ENCODE measurements around the gene VPS35L. TPM values are rescaled to one million over a fixed set of nuclear protein-coding genes. Genes with fewer than 3 reads are reported as not detected.

The VPS35L gene
- total RNA-seq, 2 experiments from 2014 or later: 25.8 to 28.3 TPM

DNA sequence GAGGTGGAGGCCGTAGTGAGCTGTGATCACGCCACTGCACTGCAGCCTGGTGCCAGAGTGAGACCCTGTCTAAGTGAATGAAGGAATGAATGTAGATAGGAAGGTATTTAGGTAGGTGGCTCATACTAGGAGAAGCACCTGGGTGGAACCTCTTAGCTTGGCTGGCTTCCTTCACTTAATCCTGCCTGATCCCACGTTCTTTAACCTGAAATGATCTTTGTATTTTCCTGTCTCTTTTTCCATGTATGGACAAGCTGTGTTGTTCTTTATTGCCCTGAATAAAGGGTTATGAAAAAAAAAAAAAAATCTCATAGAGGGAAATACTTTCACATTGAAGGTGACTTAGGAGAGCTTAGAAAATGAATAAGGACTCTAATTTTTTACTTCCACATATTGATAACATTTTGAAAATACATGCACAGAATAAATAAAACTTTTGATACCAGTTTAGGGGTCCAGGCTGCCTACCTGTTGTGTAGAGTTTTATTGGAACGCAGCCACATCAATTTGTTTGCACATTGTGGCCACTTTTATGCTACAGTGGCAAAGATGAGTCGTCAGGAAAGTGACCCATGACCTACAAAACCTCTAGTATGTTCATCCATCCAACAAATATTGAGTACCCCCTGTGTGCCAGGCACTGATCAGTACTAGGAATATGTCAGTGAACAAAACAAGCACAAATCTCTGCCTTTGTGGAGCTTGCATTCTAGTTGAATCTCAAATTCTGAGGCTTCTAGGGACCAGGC is 44.6 kb downstream of the VPS35L start:
- intact Hi-C loops (cut with DNase I, micrococcal nuclease): no loop called here
- ATAC-seq (ENCODE audit: poor library complexity) (no peak), DNase-seq (no peak)
- H3K9me3 ChIP-seq (ENCODE audit: control insufficient read depth in 1 of 2, insufficient read depth in 1 of 2, low read length in 2 of 2): no peaks in the 10 kb centered on the region
- peaks cover 20% of the 10 kb centered on the region for H3K36me3 ChIP-seq (ENCODE audit: insufficient read depth, low read length)
- H3K4me1 Mint-ChIP-seq (ENCODE audit: low read depth): no peaks in the 10 kb centered on the region
- H3K27ac Mint-ChIP-seq: no peak overlapping the region
- H3K9me3 Mint-ChIP-seq: no peaks in the 10 kb centered on the region
- CTCF ChIA-PET: interaction anchor here (1.6 to 5.2 kb wide), 3 partner anchors 16 to 287 kb away, joined by 7 to 28 read pairs (median 15); partner anchors contain the start of gene GPRC5B
- TF ChIP-seq, protein P1, sequence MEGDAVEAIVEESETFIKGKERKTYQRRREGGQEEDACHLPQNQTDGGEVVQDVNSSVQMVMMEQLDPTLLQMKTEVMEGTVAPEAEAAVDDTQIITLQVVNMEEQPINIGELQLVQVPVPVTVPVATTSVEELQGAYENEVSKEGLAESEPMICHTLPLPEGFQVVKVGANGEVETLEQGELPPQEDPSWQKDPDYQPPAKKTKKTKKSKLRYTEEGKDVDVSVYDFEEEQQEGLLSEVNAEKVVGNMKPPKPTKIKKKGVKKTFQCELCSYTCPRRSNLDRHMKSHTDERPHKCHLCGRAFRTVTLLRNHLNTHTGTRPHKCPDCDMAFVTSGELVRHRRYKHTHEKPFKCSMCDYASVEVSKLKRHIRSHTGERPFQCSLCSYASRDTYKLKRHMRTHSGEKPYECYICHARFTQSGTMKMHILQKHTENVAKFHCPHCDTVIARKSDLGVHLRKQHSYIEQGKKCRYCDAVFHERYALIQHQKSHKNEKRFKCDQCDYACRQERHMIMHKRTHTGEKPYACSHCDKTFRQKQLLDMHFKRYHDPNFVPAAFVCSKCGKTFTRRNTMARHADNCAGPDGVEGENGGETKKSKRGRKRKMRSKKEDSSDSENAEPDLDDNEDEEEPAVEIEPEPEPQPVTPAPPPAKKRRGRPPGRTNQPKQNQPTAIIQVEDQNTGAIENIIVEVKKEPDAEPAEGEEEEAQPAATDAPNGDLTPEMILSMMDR (IDR thresholded peaks at IDR 0.05): no peak
- no peak overlapping the region for H3K4me3 ChIP-seq (ENCODE audit: low read length)
- no peak overlapping the region for H3K4me3 Mint-ChIP-seq
- POLR2A ChIA-PET: no interaction called here
- no peaks in the 10 kb centered on the region for H3K27me3 ChIP-seq (ENCODE audit: control insufficient read depth in 1 of 2, insufficient read depth in 2 of 2, low read length in 2 of 2)
- no peak overlapping the region for H3K27ac ChIP-seq (ENCODE audit: low read depth in 1 of 2, low read length in 2 of 2)
- H3K27me3 Mint-ChIP-seq: no peaks in the 10 kb centered on the region
- no peaks in the 10 kb centered on the region for H3K4me1 ChIP-seq (ENCODE audit: insufficient read depth, low read length)
- peaks cover 71% of the 10 kb centered on the region for H3K36me3 Mint-ChIP-seq (ENCODE audit: low read depth)

DNA sequence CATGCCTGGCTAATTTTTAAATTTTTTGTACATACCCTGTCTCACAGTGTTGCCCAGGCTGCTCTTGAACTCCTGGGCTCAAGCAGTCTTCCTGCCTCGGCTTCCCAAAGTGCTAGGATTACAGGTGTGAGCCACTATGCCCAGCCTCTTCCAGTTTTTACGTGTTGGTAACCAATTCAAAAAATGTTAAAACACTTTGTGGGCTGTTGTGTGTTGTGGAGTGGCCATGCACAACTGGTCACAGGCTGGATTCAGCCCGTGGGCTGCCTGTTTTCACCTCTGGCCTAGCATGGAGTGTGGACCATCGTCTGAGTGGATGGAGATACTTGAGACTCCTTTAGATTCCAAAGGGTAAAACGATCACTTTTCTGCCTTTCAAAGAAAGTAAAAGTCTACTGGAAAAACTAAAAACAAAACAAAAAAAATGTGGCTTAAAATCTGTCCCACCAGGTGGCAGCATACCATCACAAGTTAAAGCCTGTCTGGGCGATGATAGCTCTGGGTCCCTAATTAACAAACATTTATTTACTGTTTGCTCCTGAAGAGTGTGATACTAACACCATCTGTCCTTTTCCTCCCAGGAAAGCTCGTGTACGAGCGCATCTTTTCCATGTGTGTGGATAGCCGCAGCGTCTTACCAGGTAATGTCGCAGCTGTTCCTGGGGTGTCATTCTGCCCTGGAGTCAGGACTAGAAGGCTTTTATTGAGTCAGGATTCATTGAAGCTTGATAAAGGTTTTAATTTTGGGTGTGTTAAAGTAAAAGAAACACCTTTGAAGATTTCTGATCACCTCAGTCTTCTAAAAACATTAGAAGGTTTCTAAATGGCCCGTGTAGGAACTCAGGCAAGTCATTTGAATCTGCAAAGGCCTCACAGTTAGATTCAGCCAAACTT is 45.8 kb downstream of the VPS35L start:
- H3K27me3 Mint-ChIP-seq: no peaks in the 10 kb centered on the region
- CTCF ChIA-PET: interaction anchor here (0.6 to 3.6 kb wide), 5 partner anchors 18 to 290 kb away, joined by 3 to 28 read pairs (median 5); partner anchors contain the start of genes GPRC5B and VPS35L
- TF ChIP-seq, protein P1 (IDR thresholded peaks at IDR 0.05): peak; percentile 80
- Histone ChIP-seq H3K4me1 (ENCODE audit: insufficient read depth, low read length) (no peaks in the 10 kb centered on the region), H3K27ac (ENCODE audit: low read depth in 1 of 2, low read length in 2 of 2) (no peak overlapping the region), H3K36me3 (ENCODE audit: insufficient read depth, low read length) (peaks cover 28% of the 10 kb centered on the region), H3K4me3 (ENCODE audit: low read length) (no peak overlapping the region), H3K9me3 (ENCODE audit: control insufficient read depth in 1 of 2, insufficient read depth in 1 of 2, low read length in 2 of 2) (no peaks in the 10 kb centered on the region), H3K27me3 (ENCODE audit: control insufficient read depth in 1 of 2, insufficient read depth in 2 of 2, low read length in 2 of 2) (no peaks in the 10 kb centered on the region)
- POLR2A ChIA-PET: interaction anchor here (0.7 to 0.9 kb wide), 4 partner anchors 8 to 784 kb away, joined by 3 to 5 read pairs (median 3); partner anchors contain the start of gene GPRC5B
- DNase-seq (peak in 13 of 14 experiments; percentile 1 to 72 (median 18)), ATAC-seq (ENCODE audit: poor library complexity) (no peak)
- peaks cover 71% of the 10 kb centered on the region for H3K36me3 Mint-ChIP-seq (ENCODE audit: low read depth)
- peaks cover 4% of the 10 kb centered on the region for H3K9me3 Mint-ChIP-seq
- H3K4me3 Mint-ChIP-seq: no peak overlapping the region
- no peaks in the 10 kb centered on the region for H3K4me1 Mint-ChIP-seq (ENCODE audit: low read depth)
- H3K27ac Mint-ChIP-seq: no peak overlapping the region
- intact Hi-C loops (cut with DNase I, micrococcal nuclease): loop anchor here in 1 of 2 experiments (1.0 kb wide), 1 partner anchor 285 kb away; no protein-coding TSS in a partner anchor

DNA sequence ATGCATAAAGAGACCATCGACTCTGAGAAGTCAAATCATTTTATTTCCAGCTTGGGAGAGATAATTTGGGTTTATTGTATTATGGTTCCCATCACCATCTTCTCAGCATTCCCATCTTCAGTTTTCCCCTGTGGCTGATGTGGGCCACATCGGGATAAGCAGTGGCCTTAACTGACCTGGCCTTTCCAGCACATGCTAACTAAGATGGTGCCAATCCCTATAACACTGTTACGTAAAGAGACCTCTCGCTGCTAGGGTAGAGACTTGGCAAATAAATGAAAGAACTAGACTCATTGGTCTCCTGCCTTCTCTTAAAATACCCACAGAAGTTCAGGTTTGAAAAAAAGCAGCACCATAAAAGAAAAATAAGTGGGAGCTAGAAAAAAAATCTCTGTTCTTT is 49.4 kb downstream of the VPS35L start:
- H3K27me3 ChIP-seq (ENCODE audit: control insufficient read depth in 1 of 2, insufficient read depth in 2 of 2, low read length in 2 of 2): no peaks in the 10 kb centered on the region
- H3K36me3 ChIP-seq (ENCODE audit: insufficient read depth, low read length): peaks cover 49% of the 10 kb centered on the region
- H3K4me1 Mint-ChIP-seq (ENCODE audit: low read depth): no peaks in the 10 kb centered on the region

More for the DNA sequence above, 49.4 kb downstream of the VPS35L start:
- TF ChIP-seq, protein P1 (IDR thresholded peaks at IDR 0.05): no peak
- Histone ChIP-seq H3K27ac (ENCODE audit: low read depth in 1 of 2, low read length in 2 of 2) (no peak overlapping the region), H3K9me3 (ENCODE audit: control insufficient read depth in 1 of 2, insufficient read depth in 1 of 2, low read length in 2 of 2) (no peaks in the 10 kb centered on the region), H3K4me3 (ENCODE audit: low read length) (no peak overlapping the region), H3K4me1 (ENCODE audit: insufficient read depth, low read length) (no peaks in the 10 kb centered on the region)
- ChIA-PET CTCF (interaction anchor here (1.0 to 1.2 kb wide), 2 partner anchors 21 to 50 kb away, joined by 3 to 4 read pairs; partner anchors contain the start of gene VPS35L), POLR2A (no interaction called here)
- Mint-ChIP-seq H3K27me3 (no peaks in the 10 kb centered on the region), H3K4me3 (no peak overlapping the region), H3K36me3 (ENCODE audit: low read depth) (peaks cover 85% of the 10 kb centered on the region), H3K27ac (no peak overlapping the region), H3K9me3 (peaks cover 4% of the 10 kb centered on the region)
- DNase-seq: no peak
- ATAC-seq (ENCODE audit: poor library complexity): no peak
- intact Hi-C loops (cut with DNase I, micrococcal nuclease): no loop called here

Data from CD4-positive, alpha-beta T cell (primary cell).